HG03045 (cell line): ENCODE results near the gene RNF39.

Source experiments
- ATAC-seq: cut with Tn5 transposase; IDR thresholded peaks from one replicate; pipeline ENCODE4 v1.9.1; 2021; ENCODE audit warnings: mild to moderate bottlenecking, moderate library complexity; ENCODE audit not compliant: unreplicated experiment

The RNF39 gene

GRCh38 chr6:30097902-30098768 is 22.6 kb upstream of the RNF39 start:
- ATAC-seq = no peak

- ATAC-seq = no peak
Measured at GRCh38 chr6:30096829-30097228, 21.3 kb upstream of the RNF39 start.

- no peak for ATAC-seq
Measured at GRCh38 chr6:30093951-30094661, 18.5 kb upstream of the RNF39 start.

- no peak for ATAC-seq
Measured at GRCh38 chr6:30092852-30093543, 17.4 kb upstream of the RNF39 start.

- ATAC-seq = no peak
Measured at GRCh38 chr6:30091577-30092381, 16.2 kb upstream of the RNF39 start.

- ATAC-seq = no peak
Measured at GRCh38 chr6:30087876-30088275, 12.3 kb upstream of the RNF39 start.

GRCh38 chr6:30077218-30077617 is 1.6 kb upstream of the RNF39 start:
- no peak for ATAC-seq

- ATAC-seq = no peak
Measured at GRCh38 chr6:30075790-30076732, 492 bp upstream of the RNF39 start.

GRCh38 chr6:30074331-30075093 is 1.1 kb downstream of the RNF39 start:
- no peak for ATAC-seq

GRCh38 chr6:30073489-30074235 is 1.9 kb downstream of the RNF39 start:
- no peak for ATAC-seq

GRCh38 chr6:30071858-30072257 is 3.7 kb downstream of the RNF39 start:
- ATAC-seq = no peak

GRCh38 chr6:30071081-30071818 is 4.3 kb downstream of the RNF39 start:
- ATAC-seq = no peak

- no peak for ATAC-seq
Measured at GRCh38 chr6:30067460-30068139, 8.0 kb downstream of the RNF39 start.

- ATAC-seq = peak; percentile 96
Measured at GRCh38 chr6:30066577-30067459, 8.8 kb downstream of the RNF39 start, which contains the start of gene PPP1R11. Gene PPP1R11 (plus strand): TSS chr6:30067198. CDS start chr6:30067411, 213 bp downstream.

GRCh38 chr6:30066082-30066481 is 9.5 kb downstream of the RNF39 start:
- no peak for ATAC-seq

GRCh38 chr6:30063315-30063714 is 12.3 kb downstream of the RNF39 start:
- ATAC-seq = no peak
